ENCODE results near the gene SH2B3.
A peak's percentile ranks its signal among the peaks of the same experiment; 100 is the strongest.

GRCh38 chr12:111396726-111397445, 8.8 kb upstream of the SH2B3 start:
- no peak for TF ChIP-seq FOXA1 (IDR thresholded peaks at IDR 0.05)
- TF ChIP-seq SUZ12 (IDR thresholded peaks at IDR 0.05): no peak
- TF ChIP-seq SP1 (IDR thresholded peaks at IDR 0.05): no peak
- no peak for TF ChIP-seq FOXM1 (IDR thresholded peaks at IDR 0.05; ENCODE audit: borderline replicate concordance)
- TF ChIP-seq PKNOX1 (IDR thresholded peaks at IDR 0.05): no peak
- no peak for TF ChIP-seq NFRKB (IDR thresholded peaks at IDR 0.05)
- TF ChIP-seq ARNT (IDR thresholded peaks at IDR 0.05): 0 out of 2 replicates have a peak, but pooled peaks have one; percentile 27
- TF ChIP-seq ZNF384 (IDR thresholded peaks at IDR 0.05): no peak
- no peak for TF ChIP-seq FOXK2 (IDR thresholded peaks at IDR 0.05)
- TF ChIP-seq TARDBP (IDR thresholded peaks at IDR 0.05): peak; percentile 87
- no peak for TF ChIP-seq BHLHE40 (IDR thresholded peaks at IDR 0.05; ENCODE audit: borderline replicate concordance)
- TF ChIP-seq HDGF (IDR thresholded peaks at IDR 0.05; ENCODE audit: borderline replicate concordance): no peak
- TF ChIP-seq L3MBTL2 (conservative IDR thresholded peaks at IDR 0.05): no peak

Measured in HEK293T (cell line).